HepG2 (cell line): ENCODE data around the gene TRABD.

Experiments
- ARID3A ChIP-seq: IDR thresholded peaks from 2 replicates; pipeline ENCODE4 v1.6.1; 2012; ENCODE audit warnings: low read depth, low read length, improper control_type of control experiment
- CTCF ChIP-seq: sonication (generic); formaldehyde crosslinking; IDR thresholded peaks from 2 replicates; pipeline ENCODE4 v1.5.0; 2020; ENCODE audit warnings: mild to moderate bottlenecking, missing genetic modification reagents, moderate library complexity
- GABPA ChIP-seq, 2 experiments: IDR thresholded peaks; 2 replicates each; pipeline ENCODE4 v1.6.1; 2011 to 2016; ENCODE audit warnings: low read depth in 2 of 2, low read length in 1 of 2, missing biosample characterization in 1 of 2, missing genetic modification characterization in 1 of 2
- HNF4A ChIP-seq: sonication (generic); formaldehyde crosslinking; IDR thresholded peaks from 2 replicates; pipeline ENCODE4 v1.4.0; 2020; ENCODE audit warnings: missing genetic modification reagents
- ZNF670 ChIP-seq: sonication (generic); formaldehyde crosslinking; IDR thresholded peaks from 2 replicates; pipeline ENCODE4 v1.8.0; 2022; ENCODE audit warnings: mild to moderate bottlenecking, missing genetic modification reagents, borderline replicate concordance
- ZNF878 ChIP-seq: sonication (generic); formaldehyde crosslinking; IDR thresholded peaks from 2 replicates; pipeline ENCODE4 v1.8.1; 2023; ENCODE audit warnings: mild to moderate bottlenecking, missing genetic modification reagents, moderate library complexity

- TF ChIP-seq GABPA (IDR thresholded peaks at IDR 0.05; ENCODE audit: low read depth, low read length), result no peak
- no peak for TF ChIP-seq GABPA (CRISPR knock-in tag; IDR thresholded peaks at IDR 0.05; ENCODE audit: low read depth)
- TF ChIP-seq CTCF (CRISPR knock-in tag), result no peak
- no peak for TF ChIP-seq ARID3A
- no peak for TF ChIP-seq ZNF878 (CRISPR knock-in tag)
- no peak for TF ChIP-seq HNF4A (CRISPR knock-in tag)
- no peak for TF ChIP-seq ZNF670
These were observed 42.0 kb downstream of the TRABD start for GRCh38 chr22:50227579-50228215.
